HT-29 (cell line): ENCODE results near the gene SNAP23. TPM values are rescaled to one million over a fixed set of nuclear protein-coding genes. Genes with fewer than 3 reads are reported as not detected.

Experiments used
- DNase-seq: peaks from one replicate; pipeline ENCODE4 v3.0.0-alpha.2; 2015; ENCODE audit warnings: low spot score
- total RNA-seq: library from RNA; depleted of rRNA; stranded (reverse); fragments of >200 nt; shearing (Covaris generic); gene quantifications from 2 replicates; pipeline ENCODE4 v1.2.3, GENCODE V29; 2014; rRNA removed

The SNAP23 gene
- 30.2 and 39.5 TPM in 2 replicates for total RNA-seq

GRCh38 chr15:42495361-42496212 is at the start of gene SNAP23:
Gene SNAP23 (plus strand): TSS chr15:42495634. CDS start chr15:42511847, 16,213 bp downstream.
- DNase-seq: peak; percentile 96

- no peak for DNase-seq
Measured at GRCh38 chr15:42447599-42447998, 47.8 kb upstream of the SNAP23 start.

- no peak for DNase-seq
Measured at GRCh38 chr15:42448281-42448680, 47.2 kb upstream of the SNAP23 start.

GRCh38 chr15:42449770-42450424 is 45.5 kb upstream of the SNAP23 start:
- no peak for DNase-seq

- no peak for DNase-seq
Measured at GRCh38 chr15:42450425-42450790, 45.0 kb upstream of the SNAP23 start.

GRCh38 chr15:42453826-42454225 is 41.6 kb upstream of the SNAP23 start:
- DNase-seq: no peak

GRCh38 chr15:42456531-42456930 is 38.9 kb upstream of the SNAP23 start:
- DNase-seq: no peak

- no peak for DNase-seq
Measured at GRCh38 chr15:42456971-42457370, 38.5 kb upstream of the SNAP23 start.

- DNase-seq: no peak
Measured at GRCh38 chr15:42457445-42458442, 37.7 kb upstream of the SNAP23 start.

GRCh38 chr15:42461261-42461660 is 34.2 kb upstream of the SNAP23 start:
- DNase-seq: no peak

- no peak for DNase-seq
Measured at GRCh38 chr15:42465520-42466259, 29.7 kb upstream of the SNAP23 start.

GRCh38 chr15:42471002-42471401 is 24.4 kb upstream of the SNAP23 start:
- no peak for DNase-seq

GRCh38 chr15:42474827-42475226 is 20.6 kb upstream of the SNAP23 start:
- no peak for DNase-seq

- no peak for DNase-seq
Measured at GRCh38 chr15:42482701-42483100, 12.7 kb upstream of the SNAP23 start.

- DNase-seq: no peak
Measured at GRCh38 chr15:42483677-42484076, 11.8 kb upstream of the SNAP23 start.

- DNase-seq: peak; percentile 49
Measured at GRCh38 chr15:42490291-42490670, 5.2 kb upstream of the SNAP23 start.

- DNase-seq: peak; percentile 90
Measured at GRCh38 chr15:42490671-42491538, 4.5 kb upstream of the SNAP23 start, which contains the start of gene ZNF106. Gene ZNF106 (minus strand): TSS chr15:42491141. CDS start chr15:42472289, 18,852 bp downstream.

- DNase-seq: no peak
Measured at GRCh38 chr15:42491539-42492225, 3.8 kb upstream of the SNAP23 start.

- DNase-seq: no peak
Measured at GRCh38 chr15:42493679-42494078, 1.8 kb upstream of the SNAP23 start.
